ENCODE measurements around the gene TIMM13. TPM values are rescaled to one million over a fixed set of nuclear protein-coding genes. Genes with fewer than 3 reads are reported as not detected.

The TIMM13 gene
- total and polyA plus RNA-seq, 4 donors: 27.2 to 103 (median 80.8) TPM

DNA sequence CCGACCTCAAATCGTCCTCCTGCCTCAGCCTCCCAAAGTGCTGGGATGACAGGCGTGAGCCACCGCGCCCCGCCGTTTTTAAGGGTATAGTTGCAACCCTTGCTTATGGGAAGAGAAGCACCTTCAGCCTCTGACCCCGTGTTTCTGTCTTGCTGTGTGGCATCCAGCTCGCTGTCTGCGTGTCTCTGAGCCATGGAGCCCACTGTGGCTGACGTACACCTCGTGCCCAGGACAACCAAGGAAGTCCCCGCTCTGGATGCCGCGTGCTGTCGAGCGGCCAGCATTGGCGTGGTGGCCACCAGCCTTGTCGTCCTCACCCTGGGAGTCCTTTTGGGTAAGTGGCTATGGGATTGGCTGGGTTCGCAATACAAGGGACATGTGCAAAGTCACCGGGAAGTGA is 37.8 kb downstream of the TIMM13 start:
- no peak overlapping the region for H3K27ac ChIP-seq (ENCODE audit: low read depth in 1 of 2, low read length in 1 of 2)
- no peak for ATAC-seq (ENCODE audit: insufficient read depth, low FRiP score)
- no peak overlapping the region for H3K4me3 ChIP-seq
- WGBS, 2 donors: 83 to 85% methylated on average over 21 of the region's 21 CpGs
- H3K9ac ChIP-seq (ENCODE audit: insufficient read depth in 1 of 2, low read length in 2 of 2): no peak overlapping the region
- H3K4me1 ChIP-seq (ENCODE audit: control insufficient read depth in 5 of 5, insufficient read depth in 5 of 5, low read length in 5 of 5): peaks cover 0 to 2% (median 0%) of the 10 kb centered on the region in 5 donors
- no peak for DNase-seq
- TF ChIP-seq, protein P1, sequence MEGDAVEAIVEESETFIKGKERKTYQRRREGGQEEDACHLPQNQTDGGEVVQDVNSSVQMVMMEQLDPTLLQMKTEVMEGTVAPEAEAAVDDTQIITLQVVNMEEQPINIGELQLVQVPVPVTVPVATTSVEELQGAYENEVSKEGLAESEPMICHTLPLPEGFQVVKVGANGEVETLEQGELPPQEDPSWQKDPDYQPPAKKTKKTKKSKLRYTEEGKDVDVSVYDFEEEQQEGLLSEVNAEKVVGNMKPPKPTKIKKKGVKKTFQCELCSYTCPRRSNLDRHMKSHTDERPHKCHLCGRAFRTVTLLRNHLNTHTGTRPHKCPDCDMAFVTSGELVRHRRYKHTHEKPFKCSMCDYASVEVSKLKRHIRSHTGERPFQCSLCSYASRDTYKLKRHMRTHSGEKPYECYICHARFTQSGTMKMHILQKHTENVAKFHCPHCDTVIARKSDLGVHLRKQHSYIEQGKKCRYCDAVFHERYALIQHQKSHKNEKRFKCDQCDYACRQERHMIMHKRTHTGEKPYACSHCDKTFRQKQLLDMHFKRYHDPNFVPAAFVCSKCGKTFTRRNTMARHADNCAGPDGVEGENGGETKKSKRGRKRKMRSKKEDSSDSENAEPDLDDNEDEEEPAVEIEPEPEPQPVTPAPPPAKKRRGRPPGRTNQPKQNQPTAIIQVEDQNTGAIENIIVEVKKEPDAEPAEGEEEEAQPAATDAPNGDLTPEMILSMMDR (IDR thresholded peaks at IDR 0.05; ENCODE audit: control extremely low read depth, extremely low read depth): no peak
- peaks cover 0 to 4% (median 0%) of the 10 kb centered on the region in 4 donors for H3K9me3 ChIP-seq (ENCODE audit: control insufficient read depth in 4 of 4, insufficient read depth in 3 of 4, low read length in 3 of 4)
- no peaks in the 10 kb centered on the region for H3K27me3 ChIP-seq (ENCODE audit: control insufficient read depth in 3 of 3, insufficient read depth in 3 of 3, low read length in 2 of 3)
- no peaks in the 10 kb centered on the region for H3K36me3 ChIP-seq (ENCODE audit: control insufficient read depth in 4 of 4, insufficient read depth in 4 of 4, low read length in 4 of 4)

DNA sequence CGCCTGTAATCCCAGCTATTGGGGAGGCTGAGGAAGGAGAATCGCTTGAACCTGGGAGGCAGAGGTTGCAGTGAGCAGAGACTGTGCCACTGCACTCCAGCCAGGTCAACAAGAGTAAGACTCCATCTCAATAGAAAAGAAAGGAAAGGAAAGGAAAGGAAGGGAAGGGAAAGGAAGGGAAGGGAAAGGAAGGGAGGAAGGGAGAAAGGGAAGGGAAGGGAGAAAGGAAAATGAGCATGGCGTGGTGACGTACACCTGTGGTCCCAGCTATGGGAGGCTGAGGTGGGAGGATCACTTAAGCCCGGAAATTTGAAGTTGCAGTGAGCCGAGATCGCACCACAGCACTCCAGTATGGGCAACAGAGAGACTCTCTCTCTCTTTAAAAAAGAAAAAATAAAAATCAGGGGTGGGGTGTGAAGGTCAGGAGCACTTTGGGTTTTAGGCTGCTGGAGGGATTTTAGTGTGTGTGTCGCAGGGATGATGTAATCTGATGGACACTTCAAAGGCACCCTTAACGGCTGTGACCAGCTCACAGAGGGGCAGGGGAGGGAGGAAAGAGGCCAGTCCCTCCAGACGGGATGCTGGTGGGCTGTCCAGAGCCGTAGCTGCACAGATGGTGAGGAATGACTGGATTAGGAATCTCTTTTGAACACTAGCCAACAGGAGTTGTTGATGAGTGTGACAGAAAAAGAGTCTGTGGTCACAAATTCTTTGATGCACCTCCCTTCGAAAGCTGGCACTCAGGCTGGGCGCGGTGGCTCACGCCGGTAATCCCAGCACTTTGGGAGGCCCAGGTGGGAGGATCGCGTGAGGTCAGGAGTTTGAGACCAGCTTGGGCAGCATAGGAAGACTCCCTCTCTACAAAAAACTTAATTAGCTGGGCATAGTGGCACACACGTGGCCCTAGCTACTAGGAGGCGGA is 39.8 kb downstream of the TIMM13 start:
- TF ChIP-seq, protein P1 (IDR thresholded peaks at IDR 0.05; ENCODE audit: control extremely low read depth, extremely low read depth): no peak
- Histone ChIP-seq H3K9ac (ENCODE audit: insufficient read depth in 1 of 2, low read length in 2 of 2) (no peak overlapping the region), H3K27me3 (ENCODE audit: control insufficient read depth in 3 of 3, insufficient read depth in 3 of 3, low read length in 2 of 3) (no peaks in the 10 kb centered on the region), H3K9me3 (ENCODE audit: control insufficient read depth in 4 of 4, insufficient read depth in 3 of 4, low read length in 3 of 4) (peaks cover 0 to 4% (median 0%) of the 10 kb centered on the region in 4 donors), H3K4me1 (ENCODE audit: control insufficient read depth in 5 of 5, insufficient read depth in 5 of 5, low read length in 5 of 5) (peaks cover 0 to 2% (median 0%) of the 10 kb centered on the region in 5 donors), H3K27ac (ENCODE audit: low read depth in 1 of 2, low read length in 1 of 2) (no peak overlapping the region), H3K4me3 (no peak overlapping the region), H3K36me3 (ENCODE audit: control insufficient read depth in 4 of 4, insufficient read depth in 4 of 4, low read length in 4 of 4) (no peaks in the 10 kb centered on the region)
- DNase-seq: no peak
- WGBS, 2 donors: 71 to 80% methylated on average over 20 of the region's 20 CpGs
- ATAC-seq (ENCODE audit: insufficient read depth, low FRiP score): no peak

DNA sequence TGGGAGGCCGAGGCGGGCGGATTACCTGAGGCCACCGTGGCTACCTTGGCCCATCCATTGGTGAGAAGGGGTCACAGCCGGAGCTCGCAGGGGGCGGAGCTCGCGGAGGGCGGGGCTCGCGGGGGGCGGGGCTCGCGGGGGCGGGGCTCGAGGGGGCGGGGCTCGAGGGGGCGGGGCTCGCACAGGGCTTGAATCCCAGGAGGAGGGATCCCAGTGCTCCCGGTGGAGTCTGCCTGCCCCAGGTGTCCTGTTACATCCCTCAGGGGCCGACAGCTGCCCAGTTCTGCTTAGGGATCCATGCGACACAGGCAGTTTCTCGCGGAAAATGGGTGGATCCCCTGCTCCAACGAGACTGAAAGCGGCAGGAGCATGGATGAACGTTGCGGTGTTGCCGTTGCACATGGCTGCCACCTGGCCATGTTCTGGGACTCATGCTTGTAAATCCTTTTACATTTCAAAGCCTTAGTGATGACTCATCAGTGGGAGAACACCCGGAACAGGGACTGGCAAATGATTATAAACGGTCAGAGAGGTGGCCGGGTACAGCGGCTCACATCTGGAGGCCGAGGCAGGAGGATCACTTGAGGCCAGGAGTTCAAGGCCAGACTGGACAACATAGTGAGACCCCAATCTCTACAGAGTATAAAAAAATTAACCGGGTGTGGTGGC is 42.2 kb downstream of the TIMM13 start:
- Histone ChIP-seq H3K36me3 (ENCODE audit: control insufficient read depth in 4 of 4, insufficient read depth in 4 of 4, low read length in 4 of 4) (no peaks in the 10 kb centered on the region), H3K4me1 (ENCODE audit: control insufficient read depth in 5 of 5, insufficient read depth in 5 of 5, low read length in 5 of 5) (peaks cover 0 to 2% (median 0%) of the 10 kb centered on the region in 5 donors), H3K9ac (ENCODE audit: insufficient read depth in 1 of 2, low read length in 2 of 2) (no peak overlapping the region), H3K4me3 (no peak overlapping the region), H3K27ac (ENCODE audit: low read depth in 1 of 2, low read length in 1 of 2) (no peak overlapping the region), H3K27me3 (ENCODE audit: control insufficient read depth in 3 of 3, insufficient read depth in 3 of 3, low read length in 2 of 3) (no peaks in the 10 kb centered on the region), H3K9me3 (ENCODE audit: control insufficient read depth in 4 of 4, insufficient read depth in 3 of 4, low read length in 3 of 4) (peaks cover 0 to 10% (median 1%) of the 10 kb centered on the region in 4 donors)
- TF ChIP-seq, protein P1 (IDR thresholded peaks at IDR 0.05; ENCODE audit: control extremely low read depth, extremely low read depth): no peak
- 23 to 37% methylated on average over 29 to 37 of the region's 37 CpGs for WGBS, 2 donors
- ATAC-seq (ENCODE audit: insufficient read depth, low FRiP score) (peak; percentile 23), DNase-seq (no peak)

Measured in lung (tissue), 12 donors.